Astrocyte (in vitro differentiated cells and primary cell): ENCODE data around the gene PITPNB.

Source experiments
- CTCF ChIP-seq: IDR thresholded peaks from 2 replicates; pipeline ENCODE4 v1.5.1; 2011; ENCODE audit warnings: low read depth, mild to moderate bottlenecking, inconsistent platforms, low read length, moderate library complexity; ENCODE audit not compliant: insufficient read depth
- EZH2 ChIP-seq: IDR thresholded peaks from 2 replicates; pipeline ENCODE4 v1.6.1; 2012; ENCODE audit warnings: mild to moderate bottlenecking, low read length, inconsistent platforms; ENCODE audit not compliant: insufficient read depth

DNA sequence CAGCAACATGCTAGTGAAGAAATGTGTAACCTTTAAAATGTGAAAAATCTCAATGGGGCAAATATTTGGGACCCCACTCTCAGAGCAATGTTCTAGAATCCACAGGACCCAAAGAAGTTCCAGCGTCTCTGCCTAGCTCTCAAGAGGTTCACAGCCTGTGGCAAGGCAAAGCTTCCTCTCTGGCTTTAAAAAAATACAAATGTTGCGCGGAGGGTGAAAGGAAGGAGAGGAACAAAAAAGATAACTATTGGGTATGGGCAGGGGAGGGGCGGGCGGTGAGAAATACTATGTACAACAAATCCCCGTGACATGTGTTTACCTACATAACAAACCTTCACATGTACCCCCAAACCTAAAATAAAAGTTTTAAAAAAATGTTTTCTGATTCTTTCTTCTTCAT, 53.6 kb downstream of the PITPNB start:
- TF ChIP-seq CTCF, result no peak
- TF ChIP-seq EZH2, result no peak
